Measurements from ENCODE around the gene KNTC1.
"Not testable (repeated sequence)": the region's sequence is repeated elsewhere in the genome, so short reads cannot be mapped to it uniquely, and the experiment has no call there.

The KNTC1 gene

GRCh38 chr12:122526683-122527477, at the start of gene KNTC1, which contains the start of gene RSRC2:
KNTC1 (plus strand) TSS chr12:122527249; CDS start chr12:122530064, 2,815 bp downstream.
RSRC2 (minus strand) TSS chr12:122526936; CDS start chr12:122526853, 83 bp downstream.
- peak; percentile 100 for DNase-seq

GRCh38 chr12:122480753-122481152, 46.3 kb upstream of the KNTC1 start:
- DNase-seq: no peak

DNA sequence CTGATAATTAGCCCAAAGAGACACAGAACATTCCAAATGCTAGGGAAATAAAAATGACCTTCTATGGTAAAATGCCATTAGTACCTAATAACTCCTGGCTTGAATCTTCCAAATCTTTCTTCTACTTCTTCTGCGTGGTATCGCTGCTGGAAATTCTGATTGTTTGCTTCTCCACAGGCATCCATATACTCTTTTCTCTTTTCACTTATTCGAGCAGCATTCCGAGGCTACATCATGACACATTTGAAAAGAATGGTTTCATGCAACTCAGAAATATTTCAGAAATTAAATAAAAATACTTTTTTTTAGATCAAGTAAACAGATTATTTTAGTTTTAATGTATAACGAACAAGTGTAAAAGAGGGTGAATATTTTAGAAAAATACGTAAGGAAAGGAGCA, 45.2 kb upstream of the KNTC1 start:
- no peak for DNase-seq

GRCh38 chr12:122483969-122484368, 43.1 kb upstream of the KNTC1 start:
- DNase-seq: no peak

DNA sequence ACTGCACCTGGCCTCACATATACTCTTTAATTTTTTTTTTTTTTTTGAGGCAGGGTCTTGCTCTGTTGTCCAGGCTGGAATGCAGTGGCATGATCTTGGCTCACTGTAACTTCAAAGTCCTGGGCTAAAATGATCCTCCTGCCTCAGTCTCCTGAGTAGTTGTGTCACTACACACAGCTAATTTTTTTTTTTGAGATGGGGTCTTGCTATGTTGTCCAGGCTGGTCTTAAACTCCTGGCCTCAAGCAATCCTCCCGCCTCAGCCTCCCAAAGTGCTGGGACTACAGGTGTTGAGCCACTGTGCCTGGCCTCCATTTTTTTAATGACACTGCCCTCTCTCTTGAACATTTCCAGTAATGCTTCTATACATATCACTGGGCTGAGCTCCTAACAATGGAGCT, 42.7 kb upstream of the KNTC1 start:
- DNase-seq: not testable (repeated sequence)

- DNase-seq: not testable (repeated sequence)
Measured at GRCh38 chr12:122486360-122486759, 40.7 kb upstream of the KNTC1 start.

DNA sequence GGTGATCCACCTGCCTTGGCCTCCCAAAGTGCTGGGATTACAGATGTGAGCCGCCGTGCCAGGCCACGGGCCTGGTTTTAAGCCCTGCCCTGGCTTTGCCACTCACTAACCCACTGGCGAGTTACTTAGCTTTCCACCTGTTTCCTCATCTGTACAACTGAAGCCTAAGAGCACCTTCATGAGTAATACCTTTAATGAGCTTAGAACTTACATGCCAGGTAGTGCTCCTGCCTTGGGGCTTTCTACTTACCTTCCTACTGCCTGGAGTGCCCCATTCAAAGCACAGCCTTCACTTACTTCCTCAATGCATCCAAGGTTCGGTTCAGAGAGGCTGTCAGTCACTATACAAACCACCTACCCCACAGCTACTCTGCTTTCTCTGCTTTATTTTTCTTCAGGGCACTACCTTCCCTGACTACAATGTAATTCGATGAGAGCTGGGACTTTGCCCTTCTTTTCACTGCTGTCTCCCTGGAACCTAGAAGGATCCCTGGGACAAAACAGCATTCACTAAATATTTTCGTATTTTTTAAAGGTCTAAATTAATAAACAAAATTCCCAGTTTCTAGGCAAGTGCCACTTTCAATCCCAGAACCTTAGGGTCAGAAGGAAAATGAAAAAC, 40.1 kb upstream of the KNTC1 start:
- no peak for DNase-seq

DNA sequence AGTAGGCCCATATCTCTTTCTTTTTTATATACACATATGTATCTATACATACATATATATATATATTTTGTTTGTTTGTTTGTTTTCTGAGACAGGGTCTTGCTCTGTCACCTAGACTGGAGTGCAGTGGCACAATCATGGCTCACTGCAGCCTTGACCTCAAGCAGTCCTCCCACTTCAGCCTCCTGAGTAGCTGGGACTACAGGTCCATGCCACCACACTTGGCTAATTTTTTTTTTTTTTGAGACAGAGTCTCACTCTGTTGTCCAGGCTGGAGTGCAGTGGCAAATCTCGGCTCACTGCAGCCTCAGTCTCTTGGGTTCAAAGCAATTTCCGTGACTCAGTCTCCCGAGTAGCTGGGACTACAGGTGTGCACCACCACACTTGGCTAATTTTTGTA, 39.2 kb upstream of the KNTC1 start:
- not testable (repeated sequence) for DNase-seq

DNA sequence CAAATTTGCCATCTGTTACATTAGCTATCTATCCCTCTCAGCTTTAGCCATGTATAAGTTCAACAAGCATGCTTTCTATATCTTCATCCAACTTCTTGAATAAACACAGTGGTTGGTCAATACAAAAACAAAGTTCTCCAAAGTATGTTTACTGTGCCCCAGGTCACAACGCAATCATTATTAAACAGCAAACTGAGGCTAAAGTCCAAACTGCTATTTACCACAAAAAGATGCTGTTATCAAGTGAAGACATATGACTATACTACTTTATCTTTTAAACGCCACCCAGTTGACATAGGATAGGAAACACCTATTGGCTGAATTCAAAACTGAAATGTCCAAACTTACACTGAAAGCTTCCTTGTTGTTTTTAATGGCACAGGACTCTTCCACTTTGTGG, 38.0 kb upstream of the KNTC1 start:
- DNase-seq: no peak

GRCh38 chr12:122491991-122492390, 35.1 kb upstream of the KNTC1 start:
- DNase-seq: no peak

DNA sequence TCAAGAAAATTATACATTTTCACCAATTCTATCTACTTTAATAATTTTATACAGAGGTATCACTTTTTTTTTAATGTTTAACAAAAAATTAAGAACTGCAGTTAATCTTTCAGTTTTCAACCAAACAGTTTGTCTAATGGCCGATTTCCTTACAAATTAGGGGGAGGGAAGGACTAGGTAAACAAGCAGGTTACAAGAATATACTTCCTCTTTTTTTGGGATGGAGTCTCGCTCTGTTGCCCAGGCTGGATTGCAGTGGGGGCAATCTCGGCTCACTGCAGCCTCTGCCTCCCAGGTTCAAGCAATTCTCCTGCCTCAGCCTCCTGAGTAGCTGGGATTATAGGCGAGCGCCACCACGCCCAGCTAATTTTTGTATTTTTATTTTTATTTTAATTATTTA, 33.8 kb upstream of the KNTC1 start:
- not testable (repeated sequence) for DNase-seq

GRCh38 chr12:122495258-122495657, 31.8 kb upstream of the KNTC1 start:
- DNase-seq: no peak

DNA sequence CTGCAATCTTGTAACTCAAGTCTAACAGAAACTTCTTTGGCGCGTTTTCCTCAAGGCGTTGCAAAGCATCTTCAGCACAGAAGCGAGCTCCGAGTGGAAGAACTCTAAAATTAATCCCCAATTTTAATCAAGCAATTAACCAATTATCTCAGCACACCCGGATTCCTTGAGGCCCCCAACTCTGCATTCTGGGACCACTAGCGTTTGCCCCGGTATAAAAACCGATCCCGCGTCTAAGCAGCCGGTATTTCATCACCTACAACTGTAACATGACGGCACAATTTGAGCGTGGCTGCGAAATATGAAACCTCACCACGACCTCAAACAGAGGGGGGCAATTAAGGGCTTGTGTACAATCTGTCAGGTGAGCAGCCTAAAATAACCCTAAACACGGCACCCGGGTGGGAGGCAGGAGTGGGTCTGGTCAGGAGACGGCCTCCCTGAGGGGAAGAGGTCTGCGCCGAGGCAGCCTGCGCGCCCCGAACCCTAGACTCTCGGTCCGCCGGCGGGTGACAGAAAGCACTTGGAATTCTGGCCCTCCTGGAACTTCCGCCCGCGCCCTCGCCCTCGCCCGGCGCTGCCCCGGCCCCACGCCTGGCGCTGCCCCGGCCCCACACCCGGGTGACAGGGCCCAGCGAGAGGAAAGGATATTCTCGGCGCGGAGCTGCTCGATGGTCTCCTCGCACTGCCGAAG, 26.9 kb upstream of the KNTC1 start:
- peak; percentile 57 for DNase-seq

- DNase-seq: peak; percentile 99
Measured at GRCh38 chr12:122500685-122501488, 26.2 kb upstream of the KNTC1 start, which contains the start of gene ZCCHC8. ZCCHC8 (minus strand) TSS chr12:122500932; CDS start chr12:122500840, 92 bp downstream.

DNA sequence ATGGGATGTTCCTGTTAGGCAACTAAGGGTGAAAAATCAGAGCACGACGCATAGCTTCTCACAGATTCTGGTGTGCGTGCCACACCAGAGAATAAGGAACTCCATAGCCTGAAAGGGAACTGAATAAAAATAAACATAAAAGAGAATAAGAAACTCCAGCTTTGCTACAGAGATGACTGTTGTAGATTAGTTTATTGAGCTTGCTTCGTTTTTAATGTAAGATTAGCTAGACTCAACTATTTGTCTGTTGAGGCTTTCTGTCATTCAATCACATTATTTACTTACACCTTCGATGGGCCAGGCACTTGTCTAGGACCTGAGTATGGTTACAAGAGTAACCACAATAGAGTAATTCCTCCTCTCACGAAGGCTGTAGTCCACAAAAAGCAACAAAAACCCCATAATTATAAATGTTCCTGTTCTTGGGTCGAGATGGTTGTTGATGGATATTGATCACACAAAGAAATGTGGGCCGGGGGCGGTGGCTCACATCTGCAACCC, 25.5 kb upstream of the KNTC1 start:
- DNase-seq: no peak

GRCh38 chr12:122503147-122503751, 23.8 kb upstream of the KNTC1 start:
- no peak for DNase-seq

- no peak for DNase-seq
Measured at GRCh38 chr12:122503783-122504590, 23.1 kb upstream of the KNTC1 start.

DNA sequence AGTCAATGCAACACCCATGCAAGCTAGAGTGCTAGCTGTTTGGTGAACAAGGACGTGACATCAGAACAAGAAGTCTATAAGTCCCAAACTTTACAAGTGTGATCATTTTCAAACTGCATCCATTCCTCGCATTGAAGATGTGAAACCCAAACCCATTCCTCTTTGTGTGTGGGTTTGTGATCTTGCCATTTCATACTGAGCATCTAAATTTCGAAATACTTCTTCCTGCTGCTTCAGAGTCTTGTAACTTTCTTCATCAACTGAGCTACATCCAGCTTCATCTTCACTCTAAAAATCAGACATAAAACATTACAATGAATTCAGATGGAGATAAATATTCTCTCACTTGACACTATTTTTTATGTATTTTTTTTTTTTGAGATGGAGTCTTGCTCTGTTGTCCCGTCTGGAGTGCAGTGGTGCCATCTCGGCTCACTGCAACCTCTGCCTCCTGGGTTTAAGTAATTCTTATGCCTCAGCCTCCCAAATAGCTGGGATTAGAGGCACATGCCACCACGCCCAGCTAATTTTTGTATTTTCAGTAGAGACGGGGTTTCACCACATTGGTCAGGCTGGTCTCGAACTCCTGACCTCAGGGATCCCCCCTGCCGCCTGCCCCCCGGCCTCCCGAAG, 21.5 kb upstream of the KNTC1 start:
- DNase-seq: no peak

GRCh38 chr12:122506393-122506938, 20.6 kb upstream of the KNTC1 start:
- DNase-seq: no peak

GRCh38 chr12:122508163-122508562, 18.9 kb upstream of the KNTC1 start:
- no peak for DNase-seq
